ENCODE measurements around the gene SLC9A1. TPM values are rescaled to one million over a fixed set of nuclear protein-coding genes. Genes with fewer than 3 reads are reported as not detected.

SLC9A1 gene
- total RNA-seq, 1 experiment from 2014 or later, result 22.5 TPM

DNA sequence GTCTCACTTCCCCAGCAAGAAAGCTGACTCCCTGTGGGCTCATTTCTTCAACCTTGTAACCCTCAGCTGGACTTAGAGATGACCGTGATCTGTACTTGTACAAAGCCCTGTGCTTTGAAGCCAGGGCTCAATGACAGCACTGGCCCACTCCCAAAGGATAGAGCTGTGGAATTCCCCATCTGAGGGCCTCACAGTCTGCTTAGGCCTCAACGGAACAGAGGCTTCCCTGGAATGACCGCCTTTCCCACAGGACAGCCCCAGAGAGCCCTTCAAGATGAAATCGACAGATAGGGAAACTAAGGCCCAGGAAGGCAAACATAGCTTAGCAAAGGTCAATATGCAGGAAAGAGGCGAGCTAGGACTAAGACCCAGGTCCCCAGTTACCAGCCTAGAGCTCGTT is 11.5 kb downstream of the SLC9A1 start:
- ChIA-PET CTCF (interaction anchor here (0.6 to 1.7 kb wide), 8 partner anchors 12 to 414 kb away, joined by 3 to 7 read pairs (median 4); partner anchors contain the start of gene SLC9A1), POLR2A (interaction anchor here (0.6 to 3.6 kb wide), 2 partner anchors 11 to 205 kb away, joined by 3 to 25 read pairs; partner anchors contain the start of gene SLC9A1)
- Mint-ChIP-seq H3K27me3 (ENCODE audit: low read depth) (no peaks in the 10 kb centered on the region), H3K4me1 (peaks cover 59% of the 10 kb centered on the region), H3K27ac (no peak overlapping the region), H3K36me3 (0 out of 2 replicates have a peak, but pooled peaks cover 3% of the 10 kb centered on the region), H3K4me3 (no peak overlapping the region), H3K9me3 (no peaks in the 10 kb centered on the region)
- DNase-seq (ENCODE audit: low spot score), result no peak
- no peak for TF ChIP-seq ZNF317 (CRISPR knock-in tag; IDR thresholded peaks at IDR 0.05; ENCODE audit: borderline replicate concordance, low read depth)
- no peak for TF ChIP-seq NR3C1 (CRISPR knock-in tag; conservative IDR thresholded peaks at IDR 0.05; ENCODE audit: low read depth)
- TF ChIP-seq RELA (CRISPR knock-in tag; IDR thresholded peaks at IDR 0.05; ENCODE audit: borderline replicate concordance), result no peak
- no peak for ATAC-seq

- POLR2A ChIA-PET, result interaction anchor here (1.0 to 3.6 kb wide), 2 partner anchors 12 to 52 kb away, joined by 3 to 25 read pairs; partner anchors contain the start of gene SLC9A1
- H3K4me1 Mint-ChIP-seq, result peaks cover 64% of the 10 kb centered on the region
These were observed 12.5 kb downstream of the SLC9A1 start for GRCh38 chr1:27142464-27142863.

GRCh38 chr1:27141266-27142003 is 13.5 kb downstream of the SLC9A1 start:
- CTCF ChIA-PET, result interaction anchor here (0.6 to 2.6 kb wide), 10 partner anchors 13 to 459 kb away, joined by 3 to 10 read pairs (median 4); partner anchors contain the start of gene SLC9A1
- Mint-ChIP-seq H3K36me3 (0 out of 2 replicates have a peak, but pooled peaks cover 3% of the 10 kb centered on the region), H3K9me3 (no peaks in the 10 kb centered on the region), H3K4me1 (peaks cover 73% of the 10 kb centered on the region), H3K27me3 (ENCODE audit: low read depth) (no peaks in the 10 kb centered on the region), H3K27ac (peak overlapping the region; percentile 94), H3K4me3 (0 out of 2 replicates have a peak overlapping the region, but pooled peaks have one; percentile 4)
- DNase-seq (ENCODE audit: low spot score) (peak; percentile 41), ATAC-seq (peak; percentile 69)
- POLR2A ChIA-PET, result interaction anchor here (1.0 to 3.6 kb wide), 2 partner anchors 13 to 53 kb away, joined by 3 to 25 read pairs; partner anchors contain the start of gene SLC9A1
- TF ChIP-seq, protein P1, sequence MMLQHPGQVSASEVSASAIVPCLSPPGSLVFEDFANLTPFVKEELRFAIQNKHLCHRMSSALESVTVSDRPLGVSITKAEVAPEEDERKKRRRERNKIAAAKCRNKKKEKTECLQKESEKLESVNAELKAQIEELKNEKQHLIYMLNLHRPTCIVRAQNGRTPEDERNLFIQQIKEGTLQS (CRISPR knock-in tag; conservative IDR thresholded peaks at IDR 0.05), result no peak
- TF ChIP-seq ZNF121 (CRISPR knock-in tag; IDR thresholded peaks at IDR 0.05) (no peak), ZNF281 (CRISPR knock-in tag; IDR thresholded peaks at IDR 0.05) (peak; percentile 45; the same call in 1 of the 2 replicates)
- TF ChIP-seq, protein P2, sequence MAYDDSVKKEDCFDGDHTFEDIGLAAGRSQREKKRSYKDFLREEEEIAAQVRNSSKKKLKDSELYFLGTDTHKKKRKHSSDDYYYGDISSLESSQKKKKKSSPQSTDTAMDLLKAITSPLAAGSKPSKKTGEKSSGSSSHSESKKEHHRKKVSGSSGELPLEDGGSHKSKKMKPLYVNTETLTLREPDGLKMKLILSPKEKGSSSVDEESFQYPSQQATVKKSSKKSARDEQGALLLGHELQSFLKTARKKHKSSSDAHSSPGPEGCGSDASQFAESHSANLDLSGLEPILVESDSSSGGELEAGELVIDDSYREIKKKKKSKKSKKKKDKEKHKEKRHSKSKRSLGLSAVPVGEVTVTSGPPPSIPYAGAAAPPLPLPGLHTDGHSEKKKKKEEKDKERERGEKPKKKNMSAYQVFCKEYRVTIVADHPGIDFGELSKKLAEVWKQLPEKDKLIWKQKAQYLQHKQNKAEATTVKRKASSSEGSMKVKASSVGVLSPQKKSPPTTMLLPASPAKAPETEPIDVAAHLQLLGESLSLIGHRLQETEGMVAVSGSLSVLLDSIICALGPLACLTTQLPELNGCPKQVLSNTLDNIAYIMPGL (CRISPR knock-in tag; IDR thresholded peaks at IDR 0.05), result no peak

More at GRCh38 chr1:27142464-27142863, 12.5 kb downstream of the SLC9A1 start:
- CTCF ChIA-PET, result interaction anchor here (0.6 to 2.0 kb wide), 8 partner anchors 12 to 209 kb away, joined by 3 to 9 read pairs (median 3); partner anchors contain the start of genes SLC9A1 and WDTC1
- ATAC-seq, result peak; percentile 47
- TF ChIP-seq SOX15 (CRISPR knock-in tag; IDR thresholded peaks at IDR 0.05), result no peak
- no peak for TF ChIP-seq IRF2 (CRISPR knock-in tag; IDR thresholded peaks at IDR 0.05; ENCODE audit: borderline replicate concordance, low read depth)
- H3K27me3 Mint-ChIP-seq (ENCODE audit: low read depth), result no peaks in the 10 kb centered on the region
- DNase-seq (ENCODE audit: low spot score), result no peak
- H3K27ac Mint-ChIP-seq, result peak overlapping the region; percentile 61; the same call in 1 of the 2 replicates
- H3K9me3 Mint-ChIP-seq, result no peaks in the 10 kb centered on the region
- 0 out of 2 replicates have a peak, but pooled peaks cover 3% of the 10 kb centered on the region for H3K36me3 Mint-ChIP-seq
- no peak overlapping the region for H3K4me3 Mint-ChIP-seq

DNA sequence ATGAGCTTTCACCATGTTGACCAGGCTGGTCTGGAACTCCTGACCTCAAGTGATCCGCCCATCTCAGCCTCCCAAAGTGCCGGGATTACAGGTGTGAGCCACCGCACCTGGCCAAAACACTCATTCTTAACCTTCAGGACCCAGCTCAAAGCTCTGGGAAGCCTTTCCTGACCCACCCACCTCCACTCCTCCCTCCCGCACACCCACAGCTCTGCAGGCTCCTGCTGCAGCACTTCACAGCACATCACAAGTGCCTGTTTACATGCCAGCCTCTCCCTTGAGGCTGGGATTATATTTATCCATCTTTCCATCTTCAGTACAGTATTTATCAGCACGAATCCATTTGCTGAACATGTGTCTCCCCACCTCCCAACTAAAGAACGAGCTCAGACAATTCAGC is 14.9 kb downstream of the SLC9A1 start:
- ATAC-seq (no peak), DNase-seq (ENCODE audit: low spot score) (no peak)
- Mint-ChIP-seq H3K9me3 (no peaks in the 10 kb centered on the region), H3K36me3 (0 out of 2 replicates have a peak, but pooled peaks cover under 1% of the 10 kb centered on the region), H3K27ac (no peak overlapping the region), H3K27me3 (ENCODE audit: low read depth) (no peaks in the 10 kb centered on the region), H3K4me1 (peaks cover 62% of the 10 kb centered on the region), H3K4me3 (no peak overlapping the region)
- CTCF ChIA-PET, result interaction anchor here (0.6 to 2.6 kb wide), 7 partner anchors 11 to 464 kb away, joined by 3 to 10 read pairs (median 4); partner anchors contain the start of gene AHDC1
- POLR2A ChIA-PET, result interaction anchor here (0.9 kb wide), 1 partner anchor 15 kb away, joined by 3 read pairs; the partner anchor contains the start of gene SLC9A1
- TF ChIP-seq CBFB (CRISPR knock-in tag; IDR thresholded peaks at IDR 0.05; ENCODE audit: low read depth) (no peak), E2F4 (CRISPR knock-in tag; IDR thresholded peaks at IDR 0.05; ENCODE audit: borderline replicate concordance, low read depth) (no peak), ZNF281 (CRISPR knock-in tag; IDR thresholded peaks at IDR 0.05) (no peak), TCF7 (CRISPR knock-in tag; IDR thresholded peaks at IDR 0.05; ENCODE audit: low read depth) (no peak), ZNF317 (CRISPR knock-in tag; IDR thresholded peaks at IDR 0.05; ENCODE audit: borderline replicate concordance, low read depth) (no peak), CREB1 (CRISPR knock-in tag; IDR thresholded peaks at IDR 0.05) (no peak)
- TF ChIP-seq, protein P3, sequence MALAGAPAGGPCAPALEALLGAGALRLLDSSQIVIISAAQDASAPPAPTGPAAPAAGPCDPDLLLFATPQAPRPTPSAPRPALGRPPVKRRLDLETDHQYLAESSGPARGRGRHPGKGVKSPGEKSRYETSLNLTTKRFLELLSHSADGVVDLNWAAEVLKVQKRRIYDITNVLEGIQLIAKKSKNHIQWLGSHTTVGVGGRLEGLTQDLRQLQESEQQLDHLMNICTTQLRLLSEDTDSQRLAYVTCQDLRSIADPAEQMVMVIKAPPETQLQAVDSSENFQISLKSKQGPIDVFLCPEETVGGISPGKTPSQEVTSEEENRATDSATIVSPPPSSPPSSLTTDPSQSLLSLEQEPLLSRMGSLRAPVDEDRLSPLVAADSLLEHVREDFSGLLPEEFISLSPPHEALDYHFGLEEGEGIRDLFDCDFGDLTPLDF (CRISPR knock-in tag; IDR thresholded peaks at IDR 0.05), result no peak
